Measurements from ENCODE around the gene TRIM7.
A peak's percentile ranks its signal among the peaks of the same experiment; 100 is the strongest.

DNA sequence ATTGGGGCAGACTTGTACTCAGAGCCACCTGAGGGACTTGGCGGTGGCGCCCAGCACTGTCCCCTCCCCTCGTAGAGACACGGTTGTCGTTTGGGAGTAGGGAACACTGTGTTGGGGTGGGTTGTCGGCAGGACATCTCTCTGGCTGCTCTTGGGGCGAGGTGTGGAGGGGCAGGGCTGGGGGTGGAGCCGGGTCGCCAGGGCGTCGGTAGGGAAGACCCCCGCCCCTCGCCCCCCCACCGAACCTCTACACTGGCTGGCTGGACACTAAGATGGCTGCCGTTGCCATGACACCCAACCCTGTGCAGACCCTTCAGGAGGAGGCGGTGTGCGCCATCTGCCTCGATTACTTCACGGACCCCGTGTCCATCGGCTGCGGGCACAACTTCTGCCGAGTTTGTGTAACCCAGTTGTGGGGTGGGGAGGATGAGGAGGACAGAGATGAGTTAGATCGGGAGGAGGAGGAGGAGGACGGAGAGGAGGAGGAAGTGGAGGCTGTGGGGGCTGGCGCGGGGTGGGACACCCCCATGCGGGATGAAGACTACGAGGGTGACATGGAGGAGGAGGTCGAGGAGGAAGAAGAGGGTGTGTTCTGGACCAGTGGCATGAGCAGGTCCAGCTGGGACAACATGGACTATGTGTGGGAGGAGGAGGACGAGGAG lies 18.9 kb upstream of the TRIM7 start:
- TF ChIP-seq NANOG (IDR thresholded peaks at IDR 0.05; ENCODE audit: borderline replicate concordance) (no peak), POLR2AphosphoS5 (IDR thresholded peaks at IDR 0.05; ENCODE audit: low read depth) (peak; percentile 18; the same call in 1 of the 2 replicates), JUNB (IDR thresholded peaks at IDR 0.05; ENCODE audit: unreplicated experiment) (no peak), ZNF331 (CRISPR knock-in tag; IDR thresholded peaks at IDR 0.05; ENCODE audit: low read depth) (no peak), EZH2 (IDR thresholded peaks at IDR 0.05; ENCODE audit: low read depth, unreplicated experiment) (no peak), STAT1 (IDR thresholded peaks at IDR 0.05; ENCODE audit: unreplicated experiment) (no peak), EZH2phosphoT487 (IDR thresholded peaks at IDR 0.05; ENCODE audit: unreplicated experiment) (no peak), REST (IDR thresholded peaks at IDR 0.05; ENCODE audit: unreplicated experiment) (no peak), ZNF114 (CRISPR knock-in tag; IDR thresholded peaks at IDR 0.05) (no peak)
- TF ChIP-seq, protein P1, sequence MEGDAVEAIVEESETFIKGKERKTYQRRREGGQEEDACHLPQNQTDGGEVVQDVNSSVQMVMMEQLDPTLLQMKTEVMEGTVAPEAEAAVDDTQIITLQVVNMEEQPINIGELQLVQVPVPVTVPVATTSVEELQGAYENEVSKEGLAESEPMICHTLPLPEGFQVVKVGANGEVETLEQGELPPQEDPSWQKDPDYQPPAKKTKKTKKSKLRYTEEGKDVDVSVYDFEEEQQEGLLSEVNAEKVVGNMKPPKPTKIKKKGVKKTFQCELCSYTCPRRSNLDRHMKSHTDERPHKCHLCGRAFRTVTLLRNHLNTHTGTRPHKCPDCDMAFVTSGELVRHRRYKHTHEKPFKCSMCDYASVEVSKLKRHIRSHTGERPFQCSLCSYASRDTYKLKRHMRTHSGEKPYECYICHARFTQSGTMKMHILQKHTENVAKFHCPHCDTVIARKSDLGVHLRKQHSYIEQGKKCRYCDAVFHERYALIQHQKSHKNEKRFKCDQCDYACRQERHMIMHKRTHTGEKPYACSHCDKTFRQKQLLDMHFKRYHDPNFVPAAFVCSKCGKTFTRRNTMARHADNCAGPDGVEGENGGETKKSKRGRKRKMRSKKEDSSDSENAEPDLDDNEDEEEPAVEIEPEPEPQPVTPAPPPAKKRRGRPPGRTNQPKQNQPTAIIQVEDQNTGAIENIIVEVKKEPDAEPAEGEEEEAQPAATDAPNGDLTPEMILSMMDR (conservative IDR thresholded peaks at IDR 0.05; ENCODE audit: low read depth in 2 of 2): no peak
